SU-DHL-6 (cell line): ENCODE data around the gene KRT71.

Source experiments
- H2AFZ ChIP-seq: fragments of 200-600 bp; sonication (generic); 2 replicates; pipeline ENCODE4 v1.6.1; 2014; ENCODE audit warnings: low read depth, mild to moderate bottlenecking, moderate library complexity, mixed read lengths, antibody characterized with exemption, low read length; ENCODE audit not compliant: severe bottlenecking
- H3F3A ChIP-seq: fragments of 200-600 bp; shearing (Covaris generic); 2 replicates; pipeline ENCODE4 v1.6.0; 2016; ENCODE audit warnings: antibody characterized with exemption, mild to moderate bottlenecking; ENCODE audit not compliant: insufficient read depth
- H3K27ac ChIP-seq: fragments of 200-600 bp; sonication (generic); 2 replicates; pipeline ENCODE4 v1.5.1; 2016; ENCODE audit warnings: low read depth, mild to moderate bottlenecking, low read length, moderate library complexity, mixed read lengths
- H3K27me3 ChIP-seq: fragments of 200-600 bp; sonication (generic), shearing (Covaris generic); 2 replicates; pipeline ENCODE4 v1.6.0; 2014; ENCODE audit warnings: mild to moderate bottlenecking, low read length
- H3K36me3 ChIP-seq: fragments of 200-600 bp; sonication (generic); 2 replicates; pipeline ENCODE4 v1.6.1; 2014; ENCODE audit warnings: mild to moderate bottlenecking, low read length, mixed read lengths
- H3K4me2 ChIP-seq: fragments of 300-600, 200-600 bp; shearing (Covaris generic), sonication (generic); 2 replicates; pipeline ENCODE4 v1.6.0; 2014; ENCODE audit warnings: low read length, low read depth, mild to moderate bottlenecking; ENCODE audit not compliant: poor library complexity, severe bottlenecking
- H3K4me3 ChIP-seq: fragments of 200-600 bp; sonication (generic); 2 replicates; pipeline ENCODE4 v1.5.1; 2014; ENCODE audit warnings: antibody characterized with exemption, low read length, mild to moderate bottlenecking, mixed read lengths; ENCODE audit not compliant: insufficient read depth, poor library complexity, severe bottlenecking
- H3K79me2 ChIP-seq: fragments of 200-600 bp; sonication (generic); 2 replicates; pipeline ENCODE4 v1.6.1; 2014; ENCODE audit warnings: mild to moderate bottlenecking, low read length, moderate library complexity; ENCODE audit not compliant: insufficient read depth
- H3K9ac ChIP-seq: fragments of 200-600 bp; sonication (generic); 2 replicates; pipeline ENCODE4 v1.7.0; 2014; ENCODE audit warnings: mild to moderate bottlenecking, low read length
- H3K9me2 ChIP-seq: fragments of 200-600 bp; sonication (generic); replicated peaks from 2 replicates; pipeline ENCODE4 v1.6.1; 2014; ENCODE audit warnings: low read length; ENCODE audit not compliant: insufficient read depth
- H3K9me3 ChIP-seq: fragments of 200-600 bp; sonication (generic); 2 replicates; pipeline ENCODE4 v1.6.1; 2014; ENCODE audit warnings: low read length, mixed read lengths; ENCODE audit not compliant: insufficient read depth
- H4K20me1 ChIP-seq: fragments of 200-600 bp; sonication (generic); 2 replicates; pipeline ENCODE4 v1.6.1; 2014; ENCODE audit warnings: low read depth, mild to moderate bottlenecking, antibody characterized with exemption, low read length, moderate library complexity, mixed read lengths
- CTCF ChIP-seq: fragments of 200-600 bp; sonication (generic); IDR thresholded peaks from one replicate; pipeline ENCODE4 v1.5.1; 2017; ENCODE audit warnings: antibody characterized with exemption, mild to moderate bottlenecking, low read length, moderate library complexity; ENCODE audit not compliant: insufficient read depth, poor library complexity, severe bottlenecking
- EZH2phosphoT487 ChIP-seq: fragments of 200-600 bp; sonication (generic), shearing (Covaris generic); conservative IDR thresholded peaks from 2 replicates; pipeline ENCODE4 v1.6.1; 2018; ENCODE audit warnings: mild to moderate bottlenecking, antibody characterized with exemption, low read length, moderate library complexity, mixed read lengths

The KRT71 gene

GRCh38 chr12:52582971-52583456, 30.1 kb upstream of the KRT71 start:
- Histone ChIP-seq H4K20me1 (no peaks in the 10 kb centered on the region), H3K4me3 (no peak overlapping the region), H3F3A (no peaks in the 10 kb centered on the region), H3K9me3 (no peaks in the 10 kb centered on the region), H3K79me2 (no peaks in the 10 kb centered on the region), H2AFZ (no peak overlapping the region), H3K9me2 (no peaks in the 10 kb centered on the region), H3K36me3 (no peaks in the 10 kb centered on the region), H3K27ac (no peak overlapping the region), H3K9ac (no peak overlapping the region), H3K4me2 (no peak overlapping the region), H3K27me3 (no peaks in the 10 kb centered on the region)
- TF ChIP-seq EZH2phosphoT487 (no peak), CTCF (peak; percentile 38)

DNA sequence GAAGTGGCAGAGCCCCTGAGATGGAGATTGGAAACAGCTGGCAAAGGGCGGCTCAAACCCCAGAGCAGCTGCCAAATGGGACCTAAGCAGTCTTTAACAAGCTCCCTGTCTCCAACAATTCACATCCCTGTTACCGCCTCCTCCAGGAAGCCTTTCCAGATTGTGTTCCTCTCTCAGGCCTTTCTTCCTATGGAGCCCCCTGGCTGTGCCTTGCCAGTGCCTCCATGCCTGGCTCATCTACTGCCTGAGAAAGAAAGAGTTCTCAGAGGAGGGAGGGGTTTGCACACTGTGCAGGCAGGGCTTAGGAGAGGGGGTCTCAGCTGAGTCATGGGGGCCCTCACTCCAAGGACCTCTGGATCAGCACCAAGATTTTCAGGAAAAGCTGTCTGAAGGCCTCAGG, 29.5 kb upstream of the KRT71 start:
- no peak for TF ChIP-seq EZH2phosphoT487
- no peak for TF ChIP-seq CTCF
- Histone ChIP-seq H3K4me3 (no peak overlapping the region), H3K9me3 (no peaks in the 10 kb centered on the region), H4K20me1 (no peaks in the 10 kb centered on the region), H3K4me2 (no peak overlapping the region), H3K9ac (no peak overlapping the region), H3F3A (no peaks in the 10 kb centered on the region), H3K27me3 (no peaks in the 10 kb centered on the region), H3K36me3 (no peaks in the 10 kb centered on the region), H3K9me2 (no peaks in the 10 kb centered on the region), H3K27ac (no peak overlapping the region), H2AFZ (no peak overlapping the region), H3K79me2 (no peaks in the 10 kb centered on the region)

GRCh38 chr12:52581481-52581880, 28.5 kb upstream of the KRT71 start:
- Histone ChIP-seq H3K79me2 (no peaks in the 10 kb centered on the region), H3K27ac (no peak overlapping the region), H4K20me1 (no peaks in the 10 kb centered on the region), H3K4me2 (no peak overlapping the region), H3K9me3 (no peaks in the 10 kb centered on the region), H2AFZ (no peak overlapping the region), H3K4me3 (no peak overlapping the region), H3K9ac (no peak overlapping the region), H3K9me2 (no peaks in the 10 kb centered on the region), H3K27me3 (no peaks in the 10 kb centered on the region), H3K36me3 (no peaks in the 10 kb centered on the region), H3F3A (no peaks in the 10 kb centered on the region)
- TF ChIP-seq EZH2phosphoT487 (no peak), CTCF (no peak)
